Prostate gland (tissue), 2 donors: ENCODE results near the gene CTNNA1.

Experiments used
- CTCF ChIP-seq, 4 experiments: fragments of 200-600 bp in 2 of 4; fragments of 450-650 bp in 2 of 4; sonication (generic) in 2 of 4; IDR thresholded peaks; 1 replicate in 3 of 4; 2 replicates in 1 of 4; pipeline ENCODE4 v1.5.1; 2016 to 2019; ENCODE audit warnings: antibody characterized with exemption in 4 of 4, mild to moderate bottlenecking in 2 of 4, moderate library complexity in 2 of 4
- POLR2A ChIP-seq: fragments of 450-650 bp; IDR thresholded peaks from one replicate; pipeline ENCODE4 v1.6.1; 2016; ENCODE audit warnings: antibody characterized with exemption, mild to moderate bottlenecking
- POLR2AphosphoS5 ChIP-seq: sonication (generic); formaldehyde crosslinking; IDR thresholded peaks from one replicate; pipeline ENCODE4 v1.6.1; 2017; ENCODE audit warnings: antibody characterized with exemption

DNA sequence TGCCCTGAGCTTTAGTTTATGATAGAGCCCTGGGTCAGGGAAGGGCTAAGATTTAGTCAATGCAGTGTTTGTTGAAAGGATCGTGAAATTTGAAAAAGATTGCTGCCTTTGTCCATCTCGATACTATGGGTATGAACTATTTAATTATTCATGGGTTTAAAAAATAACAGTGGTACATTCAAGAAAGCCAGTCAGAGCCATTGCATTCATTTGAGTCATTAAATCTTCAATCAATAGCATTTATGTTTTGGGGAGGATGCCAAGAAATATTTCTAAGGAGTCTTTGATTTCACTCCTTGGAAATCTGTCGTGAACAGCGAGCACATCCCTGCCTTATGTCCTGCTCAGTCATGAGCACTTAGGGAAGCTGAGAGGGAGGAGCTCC is 176.3 kb downstream of the CTNNA1 start:
- TF ChIP-seq CTCF (IDR thresholded peaks at IDR 0.05) (no peak), POLR2A (no peak), POLR2AphosphoS5 (no peak)
